Suprapubic skin (tissue), 3 donors: Measurements from ENCODE around the gene KRT31.

ENCODE experiments used
- EP300 ChIP-seq: sonication (generic); formaldehyde crosslinking; IDR thresholded peaks from one replicate; pipeline ENCODE4 v1.6.1; 2017; ENCODE audit warnings: antibody characterized with exemption
- POLR2A ChIP-seq, 2 donors: fragments of 450-650 bp; IDR thresholded peaks; one replicate each; pipeline ENCODE4 v1.6.1; 2017; ENCODE audit warnings: antibody characterized with exemption in 2 of 2, mild to moderate bottlenecking in 2 of 2, moderate library complexity in 2 of 2
- TF ChIP-seq, protein P1 (sequence below), 2 donors: fragments of 200-600 bp in 1 of 2; fragments of 450-650 bp in 1 of 2; sonication (generic) in 1 of 2; IDR thresholded peaks; one replicate each; pipeline ENCODE4 v1.5.1; 2016 to 2019; ENCODE audit warnings: antibody characterized with exemption in 2 of 2, mild to moderate bottlenecking in 1 of 2, moderate library complexity in 1 of 2

GRCh38 chr17:41440531-41441033 is 43.2 kb upstream of the KRT31 start, which contains the start of gene KRT38:
- no peak for TF ChIP-seq POLR2A (IDR thresholded peaks at IDR 0.05)
- TF ChIP-seq, protein P1, sequence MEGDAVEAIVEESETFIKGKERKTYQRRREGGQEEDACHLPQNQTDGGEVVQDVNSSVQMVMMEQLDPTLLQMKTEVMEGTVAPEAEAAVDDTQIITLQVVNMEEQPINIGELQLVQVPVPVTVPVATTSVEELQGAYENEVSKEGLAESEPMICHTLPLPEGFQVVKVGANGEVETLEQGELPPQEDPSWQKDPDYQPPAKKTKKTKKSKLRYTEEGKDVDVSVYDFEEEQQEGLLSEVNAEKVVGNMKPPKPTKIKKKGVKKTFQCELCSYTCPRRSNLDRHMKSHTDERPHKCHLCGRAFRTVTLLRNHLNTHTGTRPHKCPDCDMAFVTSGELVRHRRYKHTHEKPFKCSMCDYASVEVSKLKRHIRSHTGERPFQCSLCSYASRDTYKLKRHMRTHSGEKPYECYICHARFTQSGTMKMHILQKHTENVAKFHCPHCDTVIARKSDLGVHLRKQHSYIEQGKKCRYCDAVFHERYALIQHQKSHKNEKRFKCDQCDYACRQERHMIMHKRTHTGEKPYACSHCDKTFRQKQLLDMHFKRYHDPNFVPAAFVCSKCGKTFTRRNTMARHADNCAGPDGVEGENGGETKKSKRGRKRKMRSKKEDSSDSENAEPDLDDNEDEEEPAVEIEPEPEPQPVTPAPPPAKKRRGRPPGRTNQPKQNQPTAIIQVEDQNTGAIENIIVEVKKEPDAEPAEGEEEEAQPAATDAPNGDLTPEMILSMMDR (IDR thresholded peaks at IDR 0.05): no peak
- TF ChIP-seq EP300: no peak
